HepG2 (cell line): Measurements from ENCODE around the gene CFAP100. TPM values are rescaled to one million over a fixed set of nuclear protein-coding genes. Genes with fewer than 3 reads are reported as not detected.
A peak's percentile ranks its signal among the peaks of the same experiment; 100 is the strongest.

Experiments used
- ATAC-seq: fragments of 200-7000 bp; cut with Tn5 transposase; 3 replicates; pipeline ENCODE4 v1.9.1; 2020; ENCODE audit warnings: mild to moderate bottlenecking, moderate library complexity
- BruUV-seq: library from RNA; stranded (reverse); fragments of 400-500 nt; replicated peaks from 2 replicates; lab custom pipeline; 2021; lab: Mats Ljungman, UMichigan
- CTCF ChIA-PET: fragments of 300-600 bp; formaldehyde crosslinking; extraction: SDS; loops from one replicate; lab custom pipeline; 2021; ENCODE audit warnings: low total read pairs, inconsistent platforms, low intra/inter-chr PET ratio; lab: Yijun Ruan, JAX
- POLR2A ChIA-PET: fragments of 350-600 bp; sonication (Branson Sonifier 250); formaldehyde crosslinking; loops from one replicate; lab custom pipeline; 2020; ENCODE audit warnings: antibody characterized with exemption, inconsistent platforms; lab: Yijun Ruan, JAX
- DNase-seq: peaks from one replicate; pipeline ENCODE4 v3.0.0-alpha.2; 2015; ENCODE audit warnings: low spot score
- FAIRE-seq: peaks from 3 replicates; lab custom pipeline; 2011; peaks lifted over from hg19 to GRCh38; lab: Jason Lieb, UNC
- H2AFZ ChIP-seq: one replicate; pipeline ENCODE4 v1.6.1; 2011; ENCODE audit warnings: low read length, inconsistent platforms
- H3K27ac ChIP-seq: fragments of 300-600 bp; 3 replicates; pipeline ENCODE4 v1.8.0; 2011; ENCODE audit warnings: mixed run types, mild to moderate bottlenecking, mixed read lengths, low read length, inconsistent platforms; ENCODE audit not compliant: insufficient read depth; ENCODE audit errors: extremely low read length
- H3K27me3 ChIP-seq, 2 experiments: fragments of 200-600 bp in 1 of 2; 2 replicates in 1 of 2; 3 replicates in 1 of 2; pipeline versions ENCODE4 v1.6.0 to v1.8.0; 2011; ENCODE audit warnings: low read length in 2 of 2, mild to moderate bottlenecking in 2 of 2, moderate library complexity in 2 of 2, inconsistent platforms in 1 of 2; ENCODE audit not compliant: insufficient read depth in 2 of 2, control insufficient read depth in 1 of 2
- H3K36me3 ChIP-seq, 2 experiments: fragments of 200-600 bp in 1 of 2; replicated peaks in 1 of 2; 2 replicates in 1 of 2; 3 replicates in 1 of 2; pipeline versions ENCODE4 v1.5.1 to v1.8.0; 2011; ENCODE audit warnings: low read length in 2 of 2, inconsistent platforms in 1 of 2; ENCODE audit not compliant: insufficient read depth in 2 of 2, control insufficient read depth in 1 of 2
- H3K4me1 ChIP-seq: 2 replicates; pipeline ENCODE4 v1.5.1; 2012; ENCODE audit warnings: low read length, inconsistent platforms; ENCODE audit not compliant: insufficient read depth
- H3K4me2 ChIP-seq: 2 replicates; pipeline ENCODE4 v1.6.0; 2011; ENCODE audit warnings: low read depth, low read length, inconsistent platforms
- H3K4me3 ChIP-seq, 3 experiments: fragments of 200-600 bp in 1 of 3; sonication (generic), shearing (Covaris generic) in 1 of 3; replicated peaks in 1 of 3; 2 replicates each; pipeline ENCODE4 v1.5.1; 2011 to 2016; ENCODE audit warnings: low read length in 3 of 3, inconsistent platforms in 2 of 3, low read depth in 2 of 3, mild to moderate bottlenecking in 2 of 3, control low read depth in 1 of 3, mixed read lengths in 1 of 3; ENCODE audit not compliant: insufficient read depth in 1 of 3
- H3K79me2 ChIP-seq: one replicate; pipeline ENCODE4 v1.6.1; 2011; ENCODE audit warnings: low read length, inconsistent platforms; ENCODE audit not compliant: insufficient read depth
- H3K9ac ChIP-seq: 2 replicates; pipeline ENCODE4 v1.6.0; 2011; ENCODE audit warnings: mild to moderate bottlenecking, low read depth, low read length, inconsistent platforms; ENCODE audit not compliant: insufficient read depth
- H3K9me3 ChIP-seq: 2 replicates; pipeline ENCODE4 v1.5.1; 2012; ENCODE audit warnings: mild to moderate bottlenecking, low read length
- H4K20me1 ChIP-seq: 2 replicates; pipeline ENCODE4 v1.6.0; 2011; ENCODE audit warnings: inconsistent platforms, mild to moderate bottlenecking, low read length, moderate library complexity; ENCODE audit not compliant: insufficient read depth
- BRCA1 ChIP-seq: sonication (generic); formaldehyde crosslinking; IDR thresholded peaks from 2 replicates; pipeline ENCODE4 v1.4.0; 2020; ENCODE audit warnings: missing genetic modification reagents
- IRF2 ChIP-seq: IDR thresholded peaks from 2 replicates; pipeline ENCODE4 v1.6.1; 2018; ENCODE audit warnings: missing genetic modification reagents, missing compliant biosample characterization
- MYC ChIP-seq: sonication (generic); formaldehyde crosslinking; IDR thresholded peaks from 2 replicates; pipeline ENCODE4 v1.9.0; 2021; ENCODE audit warnings: missing genetic modification reagents, borderline replicate concordance
- RAD21 ChIP-seq: fragments of 450-650 bp; formaldehyde crosslinking; IDR thresholded peaks from 2 replicates; pipeline ENCODE4 v1.5.0; 2020; ENCODE audit warnings: mild to moderate bottlenecking
- RBM39 ChIP-seq: fragments of 200-400 bp; formaldehyde crosslinking; IDR thresholded peaks from one replicate; pipeline ENCODE4 v1.6.1; 2018; ENCODE audit warnings: antibody characterized with exemption, mild to moderate bottlenecking, low read depth, low read length; ENCODE audit not compliant: poor library complexity, severe bottlenecking
- RFXANK ChIP-seq: IDR thresholded peaks from 2 replicates; pipeline ENCODE4 v1.6.1; 2016
- TAF15 ChIP-seq: fragments of 200-400 bp; formaldehyde crosslinking; IDR thresholded peaks from one replicate; pipeline ENCODE4 v1.6.1; 2018; ENCODE audit warnings: mild to moderate bottlenecking, low read depth, low read length; ENCODE audit not compliant: poor library complexity, severe bottlenecking
- ZFAT ChIP-seq: sonication (generic); formaldehyde crosslinking; conservative IDR thresholded peaks from 2 replicates; pipeline ENCODE4 v1.8.1; 2023; ENCODE audit warnings: missing genetic modification reagents, inconsistent platforms
- ZFP36L1 ChIP-seq: sonication (generic); formaldehyde crosslinking; IDR thresholded peaks from 2 replicates; pipeline ENCODE4 v1.8.0; 2022; ENCODE audit warnings: mild to moderate bottlenecking, missing genetic modification reagents, moderate library complexity
- ZNF143 ChIP-seq: sonication (generic); formaldehyde crosslinking; IDR thresholded peaks from 2 replicates; pipeline ENCODE4 v1.4.0; 2020; ENCODE audit warnings: missing genetic modification reagents
- ZNF234 ChIP-seq: sonication (generic); formaldehyde crosslinking; conservative IDR thresholded peaks from 2 replicates; pipeline ENCODE4 v1.5.1; 2020; ENCODE audit warnings: mild to moderate bottlenecking, missing genetic modification reagents
- ZNF674 ChIP-seq: sonication (generic); formaldehyde crosslinking; IDR thresholded peaks from 2 replicates; pipeline ENCODE4 v1.5.0; 2020; ENCODE audit warnings: low read depth, mild to moderate bottlenecking, missing genetic modification reagents
- WGBS: methylation state at CpG from one replicate; pipeline ENCODE4 v1.1.6; 2017; ENCODE audit warnings: low lambda C conversion rate; 5-methylcytosine and 5-hydroxymethylcytosine counted together
- in situ Hi-C: cut with HindIII; loops from 2 replicates; pipeline ENCODE4 v1.10.0; 2017; ENCODE audit warnings: low pct_unique_long_range_greater_than_20kb; ENCODE audit not compliant: extremely low pct_ligation_motif_present
- intact Hi-C: fragments of 100-400 bp; cut with micrococcal nuclease; formaldehyde crosslinking; loops from one replicate; pipeline ENCODE4 v1.10.0; 2022; ENCODE audit not compliant: unreplicated experiment
- polyA plus RNA-seq, 8 experiments: library from polyadenylated mRNA; depleted of rRNA in 3 of 8; stranded (reverse) in 7 of 8; unstranded in 1 of 8; fragments of >200 nt; fragmentation: Illumina TruSeq in 4 of 8; extraction: Trizol in 4 of 8; gene quantifications; 2 replicates each; pipeline versions ENCODE4 v1.2.1 to v1.2.3, GENCODE V29; 2011 to 2016; ENCODE audit warnings: low read depth in 4 of 8, missing spikeins in 1 of 8, mixed read lengths in 1 of 8; ENCODE audit not compliant: insufficient read depth in 1 of 8
- total RNA-seq, 5 experiments: library from RNA; depleted of rRNA; stranded (reverse); fragments of >200 nt; fragmentation: Illumina TruSeq; extraction: Trizol; gene quantifications; 2 replicates each; pipeline ENCODE4 v1.2.3, GENCODE V29; 2016; ENCODE audit warnings: low read depth in 1 of 5
- TF ChIP-seq, protein P1 (sequence below): fragments of 450-650 bp; IDR thresholded peaks from 2 replicates; pipeline ENCODE4 v1.6.1; 2017
- TF ChIP-seq, protein P2 (sequence below): IDR thresholded peaks from 2 replicates; pipeline ENCODE4 v1.6.1; 2016; ENCODE audit warnings: missing compliant biosample characterization, missing genetic modification reagents, borderline replicate concordance
- TF ChIP-seq, protein P3 (sequence below): IDR thresholded peaks from 2 replicates; pipeline ENCODE4 v1.6.1; 2018; ENCODE audit warnings: missing genetic modification reagents, mild to moderate bottlenecking, missing compliant biosample characterization
- TF ChIP-seq, protein P4 (sequence below): sonication (generic); formaldehyde crosslinking; IDR thresholded peaks from 2 replicates; pipeline ENCODE4 v1.4.0; 2020; ENCODE audit warnings: missing genetic modification reagents, mild to moderate bottlenecking, borderline replicate concordance
- TF ChIP-seq, protein P5 (sequence below): sonication (generic); formaldehyde crosslinking; IDR thresholded peaks from 2 replicates; pipeline ENCODE4 v1.5.0; 2020; ENCODE audit warnings: mild to moderate bottlenecking, missing genetic modification reagents, moderate library complexity

Gene CFAP100
- total and polyA plus RNA-seq, 2 of the 13 experiments (the other 11 are each of a cell fraction or from before 2014, with no cell fraction given): 0.32 TPM; not detected in 1

DNA sequence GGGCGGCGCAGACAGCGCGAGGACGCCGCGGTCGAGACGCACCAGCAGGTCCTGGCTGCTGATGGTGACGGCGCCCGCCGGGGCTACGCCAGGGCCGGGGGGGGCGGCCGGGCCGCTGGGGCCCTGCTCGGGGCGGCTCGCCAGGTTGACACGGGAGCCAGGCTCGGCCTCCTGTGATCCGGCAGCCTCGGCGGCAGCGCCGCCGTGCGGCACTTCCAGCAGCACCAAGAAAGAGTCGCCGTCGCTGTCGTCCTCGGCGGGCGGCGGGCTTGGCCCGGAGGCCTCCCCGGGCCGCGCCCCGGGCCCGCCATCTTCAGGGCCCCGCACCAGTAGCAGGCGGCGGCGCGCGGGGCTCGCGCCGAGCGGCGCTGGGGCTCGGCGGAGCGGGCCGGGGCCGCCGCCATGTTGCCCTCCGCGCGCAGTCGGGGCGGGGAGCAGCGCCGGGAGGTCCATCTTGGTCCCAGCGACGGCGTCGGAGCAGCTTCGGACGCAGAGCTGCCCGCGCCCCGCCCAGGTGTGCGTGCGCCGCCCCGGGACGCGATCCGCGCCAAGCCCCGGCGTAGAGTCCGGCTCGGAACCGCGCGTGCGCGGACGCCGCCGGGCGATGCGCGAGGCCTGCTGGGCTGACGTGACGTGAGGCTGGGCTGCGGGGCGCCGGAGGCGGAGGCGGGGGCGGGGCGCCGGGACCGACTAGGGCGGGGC, 80.9 kb downstream of the CFAP100 start, which contains the start of gene ZXDC:
Gene ZXDC (minus strand): TSS at position 479 of the 702 bp plus-strand sequence. CDS start 26 bp downstream, at position 453.
- FAIRE-seq (no peak), DNase-seq (peak; percentile 82), ATAC-seq (peak; percentile 70)
- H3K36me3 ChIP-seq: peaks cover 3 to 9% of the 10 kb centered on the region in 2 experiments
- in situ Hi-C loops: no loop called here
- peaks cover 21% of the 10 kb centered on the region for H4K20me1 ChIP-seq
- H3K9me3 ChIP-seq: no peaks in the 10 kb centered on the region
- H3K4me3 ChIP-seq: peak within 1 kb of the TSS; percentile 78 to 95 (median 80)
- ChIA-PET POLR2A (interaction anchor here (1.1 to 3.2 kb wide), 11 partner anchors 9 to 296 kb away, joined by 3 to 26 read pairs (median 8); partner anchors contain the start of genes ALDH1L1, CHST13 and KLF15), CTCF (no interaction called here)
- H3K9ac ChIP-seq: peak within 1 kb of the TSS; percentile 95
- H3K79me2 ChIP-seq: peaks cover 43% of the 10 kb centered on the region
- BruUV-seq: no TSS peak
- intact Hi-C loops: loop anchor here (1.0 kb wide), 1 partner anchor 10 kb away; no protein-coding TSS in a partner anchor
- peak within 1 kb of the TSS; percentile 90 for H3K27ac ChIP-seq
- WGBS: 0% methylated on average over 2 of the region's 112 CpGs
- peak within 1 kb of the TSS; percentile 19 for H2AFZ ChIP-seq
- no peaks in the 10 kb centered on the region; a peak in 1 of 5 replicates for H3K27me3 ChIP-seq
- H3K4me1 ChIP-seq: peaks cover 71% of the 10 kb centered on the region
- peak within 1 kb of the TSS; percentile 91 for H3K4me2 ChIP-seq
- TF ChIP-seq, protein P1, sequence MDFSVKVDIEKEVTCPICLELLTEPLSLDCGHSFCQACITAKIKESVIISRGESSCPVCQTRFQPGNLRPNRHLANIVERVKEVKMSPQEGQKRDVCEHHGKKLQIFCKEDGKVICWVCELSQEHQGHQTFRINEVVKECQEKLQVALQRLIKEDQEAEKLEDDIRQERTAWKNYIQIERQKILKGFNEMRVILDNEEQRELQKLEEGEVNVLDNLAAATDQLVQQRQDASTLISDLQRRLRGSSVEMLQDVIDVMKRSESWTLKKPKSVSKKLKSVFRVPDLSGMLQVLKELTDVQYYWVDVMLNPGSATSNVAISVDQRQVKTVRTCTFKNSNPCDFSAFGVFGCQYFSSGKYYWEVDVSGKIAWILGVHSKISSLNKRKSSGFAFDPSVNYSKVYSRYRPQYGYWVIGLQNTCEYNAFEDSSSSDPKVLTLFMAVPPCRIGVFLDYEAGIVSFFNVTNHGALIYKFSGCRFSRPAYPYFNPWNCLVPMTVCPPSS: no peak
- TF ChIP-seq BRCA1 (CRISPR knock-in tag) (0 out of 2 replicates have a peak, but pooled peaks have one; percentile 20), ZNF234 (CRISPR knock-in tag) (no peak), RFXANK (CRISPR knock-in tag) (no peak), IRF2 (CRISPR knock-in tag) (peak; percentile 8; the same call in 1 of the 2 replicates), RAD21 (CRISPR knock-in tag) (peak; percentile 67), ZFAT (no peak), ZNF143 (peak; percentile 73), RBM39 (peak; percentile 15), TAF15 (no peak), ZNF674 (0 out of 2 replicates have a peak, but pooled peaks have one; percentile 65), MYC (CRISPR knock-in tag) (0 out of 2 replicates have a peak, but pooled peaks have one; percentile 33), ZFP36L1 (CRISPR knock-in tag) (no peak)
- TF ChIP-seq, protein P2, sequence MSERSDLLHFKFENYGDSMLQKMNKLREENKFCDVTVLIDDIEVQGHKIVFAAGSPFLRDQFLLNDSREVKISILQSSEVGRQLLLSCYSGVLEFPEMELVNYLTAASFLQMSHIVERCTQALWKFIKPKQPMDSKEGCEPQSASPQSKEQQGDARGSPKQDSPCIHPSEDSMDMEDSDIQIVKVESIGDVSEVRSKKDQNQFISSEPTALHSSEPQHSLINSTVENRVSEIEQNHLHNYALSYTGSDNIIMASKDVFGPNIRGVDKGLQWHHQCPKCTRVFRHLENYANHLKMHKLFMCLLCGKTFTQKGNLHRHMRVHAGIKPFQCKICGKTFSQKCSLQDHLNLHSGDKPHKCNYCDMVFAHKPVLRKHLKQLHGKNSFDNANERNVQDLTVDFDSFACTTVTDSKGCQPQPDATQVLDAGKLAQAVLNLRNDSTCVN: no peak
- TF ChIP-seq, protein P3, sequence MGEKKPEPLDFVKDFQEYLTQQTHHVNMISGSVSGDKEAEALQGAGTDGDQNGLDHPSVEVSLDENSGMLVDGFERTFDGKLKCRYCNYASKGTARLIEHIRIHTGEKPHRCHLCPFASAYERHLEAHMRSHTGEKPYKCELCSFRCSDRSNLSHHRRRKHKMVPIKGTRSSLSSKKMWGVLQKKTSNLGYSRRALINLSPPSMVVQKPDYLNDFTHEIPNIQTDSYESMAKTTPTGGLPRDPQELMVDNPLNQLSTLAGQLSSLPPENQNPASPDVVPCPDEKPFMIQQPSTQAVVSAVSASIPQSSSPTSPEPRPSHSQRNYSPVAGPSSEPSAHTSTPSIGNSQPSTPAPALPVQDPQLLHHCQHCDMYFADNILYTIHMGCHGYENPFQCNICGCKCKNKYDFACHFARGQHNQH (CRISPR knock-in tag): 0 out of 2 replicates have a peak, but pooled peaks have one; percentile 4
- TF ChIP-seq, protein P4, sequence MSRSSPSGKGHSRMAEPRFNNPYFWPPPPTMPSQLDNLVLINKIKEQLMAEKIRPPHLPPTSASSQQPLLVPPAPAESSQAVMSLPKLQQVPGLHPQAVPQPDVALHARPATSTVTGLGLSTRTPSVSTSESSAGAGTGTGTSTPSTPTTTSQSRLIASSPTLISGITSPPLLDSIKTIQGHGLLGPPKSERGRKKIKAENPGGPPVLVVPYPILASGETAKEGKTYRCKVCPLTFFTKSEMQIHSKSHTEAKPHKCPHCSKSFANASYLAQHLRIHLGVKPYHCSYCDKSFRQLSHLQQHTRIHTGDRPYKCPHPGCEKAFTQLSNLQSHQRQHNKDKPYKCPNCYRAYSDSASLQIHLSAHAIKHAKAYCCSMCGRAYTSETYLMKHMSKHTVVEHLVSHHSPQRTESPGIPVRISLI (CRISPR knock-in tag): no peak
- TF ChIP-seq, protein P5, sequence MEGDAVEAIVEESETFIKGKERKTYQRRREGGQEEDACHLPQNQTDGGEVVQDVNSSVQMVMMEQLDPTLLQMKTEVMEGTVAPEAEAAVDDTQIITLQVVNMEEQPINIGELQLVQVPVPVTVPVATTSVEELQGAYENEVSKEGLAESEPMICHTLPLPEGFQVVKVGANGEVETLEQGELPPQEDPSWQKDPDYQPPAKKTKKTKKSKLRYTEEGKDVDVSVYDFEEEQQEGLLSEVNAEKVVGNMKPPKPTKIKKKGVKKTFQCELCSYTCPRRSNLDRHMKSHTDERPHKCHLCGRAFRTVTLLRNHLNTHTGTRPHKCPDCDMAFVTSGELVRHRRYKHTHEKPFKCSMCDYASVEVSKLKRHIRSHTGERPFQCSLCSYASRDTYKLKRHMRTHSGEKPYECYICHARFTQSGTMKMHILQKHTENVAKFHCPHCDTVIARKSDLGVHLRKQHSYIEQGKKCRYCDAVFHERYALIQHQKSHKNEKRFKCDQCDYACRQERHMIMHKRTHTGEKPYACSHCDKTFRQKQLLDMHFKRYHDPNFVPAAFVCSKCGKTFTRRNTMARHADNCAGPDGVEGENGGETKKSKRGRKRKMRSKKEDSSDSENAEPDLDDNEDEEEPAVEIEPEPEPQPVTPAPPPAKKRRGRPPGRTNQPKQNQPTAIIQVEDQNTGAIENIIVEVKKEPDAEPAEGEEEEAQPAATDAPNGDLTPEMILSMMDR (CRISPR knock-in tag): peak; percentile 61
